IMR-90 (cell line): ENCODE measurements around the gene PRDM2. TPM values are rescaled to one million over a fixed set of nuclear protein-coding genes. Genes with fewer than 3 reads are reported as not detected.
"Not testable (repeated sequence)": the region's sequence is repeated elsewhere in the genome, so short reads cannot be mapped to it uniquely, and the experiment has no call there.

Experiments
- ATAC-seq: fragments of 200-7000 bp; cut with Tn5 transposase; 2 replicates; pipeline ENCODE4 v1.9.1; 2020; ENCODE audit warnings: low read depth, mild to moderate bottlenecking, moderate library complexity
- BruUV-seq: library from RNA; stranded (reverse); fragments of 400-500 nt; replicated peaks from 2 replicates; lab custom pipeline; 2021; lab: Mats Ljungman, UMichigan
- CTCF ChIA-PET: fragments of 300-600 bp; formaldehyde crosslinking; extraction: SDS; loops from one replicate; lab custom pipeline; 2021; ENCODE audit warnings: antibody characterized with exemption; lab: Yijun Ruan, JAX
- POLR2A ChIA-PET: fragments of 300-600 bp; sonication (Branson Sonifier 250); formaldehyde crosslinking; loops from one replicate; lab custom pipeline; 2022; ENCODE audit warnings: antibody characterized with exemption; ENCODE audit not compliant: unreplicated experiment; lab: Charles Lee
- DNase-seq: peaks from one replicate; pipeline ENCODE4 v3.0.0; 2013
- H2AFZ ChIP-seq: replicated peaks from 2 replicates; pipeline ENCODE3; 2013; ENCODE audit warnings: low read length, mild to moderate bottlenecking; ENCODE audit not compliant: poor library complexity
- H2AK5ac ChIP-seq: 2 replicates; pipeline ENCODE4 v1.6.1; 2013; ENCODE audit warnings: low read depth, low read length, inconsistent platforms
- H2AK9ac ChIP-seq: replicated peaks from 2 replicates; pipeline ENCODE3; 2013; ENCODE audit warnings: mild to moderate bottlenecking, low read depth, low read length, moderate library complexity; ENCODE audit not compliant: poor library complexity
- H2BK120ac ChIP-seq: 2 replicates; pipeline ENCODE4 v1.6.1; 2013; ENCODE audit warnings: low read depth, low read length, inconsistent platforms
- H2BK15ac ChIP-seq: 3 replicates; pipeline ENCODE4 v1.6.1; 2013; ENCODE audit warnings: low read depth, low read length, inconsistent platforms
- H2BK20ac ChIP-seq: 2 replicates; pipeline ENCODE4 v1.6.1; 2013; ENCODE audit warnings: low read depth, mild to moderate bottlenecking, inconsistent platforms, low read length, moderate library complexity
- H2BK5ac ChIP-seq: 2 replicates; pipeline ENCODE4 v1.6.1; 2013; ENCODE audit warnings: mild to moderate bottlenecking, low read depth, low read length, inconsistent platforms; ENCODE audit not compliant: poor library complexity, severe bottlenecking
- H3K14ac ChIP-seq: replicated peaks from 2 replicates; pipeline ENCODE4 v1.6.1; 2013; ENCODE audit warnings: low read depth, low read length, inconsistent platforms
- H3K18ac ChIP-seq: 2 replicates; pipeline ENCODE4 v1.6.1; 2013; ENCODE audit warnings: low read depth, low read length, control low read depth
- H3K23ac ChIP-seq: 2 replicates; pipeline ENCODE4 v1.6.1; 2013; ENCODE audit warnings: low read depth, low read length, inconsistent platforms
- H3K27ac ChIP-seq: 2 replicates; pipeline ENCODE4 v1.5.1; 2013; ENCODE audit warnings: mild to moderate bottlenecking, control low read depth, low read length; ENCODE audit not compliant: insufficient read depth
- H3K27me3 ChIP-seq: 2 replicates; pipeline ENCODE4 v1.6.1; 2013; ENCODE audit warnings: low read length; ENCODE audit not compliant: control insufficient read depth, insufficient read depth
- H3K36me3 ChIP-seq: 2 replicates; pipeline ENCODE4 v1.6.1; 2013; ENCODE audit warnings: low read length, mixed read lengths; ENCODE audit not compliant: control insufficient read depth, insufficient read depth
- H3K4ac ChIP-seq: 2 replicates; pipeline ENCODE4 v1.6.1; 2013; ENCODE audit warnings: low read depth, low read length, inconsistent platforms
- H3K4me1 ChIP-seq: 2 replicates; pipeline ENCODE4 v1.6.1; 2013; ENCODE audit warnings: low read length, mixed read lengths; ENCODE audit not compliant: control insufficient read depth, insufficient read depth
- H3K4me2 ChIP-seq: 2 replicates; pipeline ENCODE4 v1.6.1; 2013; ENCODE audit warnings: low read depth, mild to moderate bottlenecking, control low read depth, low read length, moderate library complexity
- H3K4me3 ChIP-seq: 2 replicates; pipeline ENCODE4 v1.5.1; 2013; ENCODE audit warnings: low read depth, mild to moderate bottlenecking, control low read depth, low read length, moderate library complexity; ENCODE audit not compliant: insufficient read depth
- H3K56ac ChIP-seq: 2 replicates; pipeline ENCODE4 v1.6.1; 2013; ENCODE audit warnings: low read length, inconsistent platforms; ENCODE audit not compliant: insufficient read depth; ENCODE audit errors: extremely low read depth
- H3K79me1 ChIP-seq, 2 experiments: 2 replicates each; pipeline ENCODE4 v1.6.1; 2013; ENCODE audit warnings: low read length in 2 of 2, inconsistent platforms in 1 of 2, low read depth in 1 of 2
- H3K9ac ChIP-seq: 2 replicates; pipeline ENCODE4 v1.6.1; 2013; ENCODE audit warnings: low read depth, low read length, control low read depth
- H3K9me1 ChIP-seq: 2 replicates; pipeline ENCODE4 v1.6.1; 2013; ENCODE audit warnings: low read length, inconsistent platforms; ENCODE audit not compliant: insufficient read depth
- H3K9me3 ChIP-seq: 2 replicates; pipeline ENCODE4 v1.6.1; 2013; ENCODE audit warnings: low read length; ENCODE audit not compliant: control insufficient read depth, insufficient read depth
- H4K20me1 ChIP-seq: 2 replicates; pipeline ENCODE4 v1.6.1; 2013; ENCODE audit warnings: low read length, inconsistent platforms; ENCODE audit not compliant: insufficient read depth
- H4K5ac ChIP-seq: 2 replicates; pipeline ENCODE4 v1.6.1; 2013; ENCODE audit warnings: mild to moderate bottlenecking, low read depth, low read length, control low read depth
- H4K8ac ChIP-seq, 2 experiments: 2 replicates each; pipeline ENCODE4 v1.6.1; 2013; ENCODE audit warnings: low read depth in 2 of 2, low read length in 2 of 2, control low read depth in 1 of 2, inconsistent platforms in 1 of 2
- H4K91ac ChIP-seq: 2 replicates; pipeline ENCODE4 v1.6.1; 2013; ENCODE audit warnings: low read depth, low read length, inconsistent platforms; ENCODE audit not compliant: insufficient read depth
- WGBS, 2 experiments: methylation state at CpG; one replicate each; pipeline versions ENCODE4 v1.1.5 to v1.1.7; 2013; ENCODE audit warnings: missing lambda C conversion rate in 2 of 2; ENCODE audit not compliant: insufficient read length in 1 of 2; ENCODE audit errors: extremely low coverage in 2 of 2; 5-methylcytosine and 5-hydroxymethylcytosine counted together
- dilution Hi-C: fragments of 300-500 bp; cut with HindIII; formaldehyde crosslinking; loops from one replicate; pipeline ENCODE4 v1.14.3; 2018; ENCODE audit warnings: low sequenced_read_pairs; ENCODE audit not compliant: unreplicated experiment
- in situ Hi-C: fragments of 300-500 bp; cut with MboI; formaldehyde crosslinking; loops from 3 replicates; pipeline ENCODE4 v1.14.3; 2019; ENCODE audit warnings: low sequenced_read_pairs, inconsistent platforms, mixed read lengths
- intact Hi-C: fragments of 100-400 bp; cut with micrococcal nuclease; formaldehyde crosslinking; loops from 2 replicates; pipeline ENCODE4 v1.10.0; 2022
- polyA plus RNA-seq, 3 experiments: library from polyadenylated mRNA; depleted of rRNA; stranded (reverse); fragments of >200 nt; gene quantifications; 2 replicates each; pipeline ENCODE4 v1.2.3, GENCODE V29; 2012; ENCODE audit warnings: low replicate concordance in 1 of 3
- total RNA-seq: library from RNA; depleted of rRNA; stranded (reverse); fragments of >200 nt; gene quantifications from 2 replicates; pipeline ENCODE4 v1.2.3, GENCODE V29; 2012

The PRDM2 gene
- total and polyA plus RNA-seq, 2 of the 4 experiments (the other 2 are of a cell fraction): 3.4 to 8.9 TPM

DNA sequence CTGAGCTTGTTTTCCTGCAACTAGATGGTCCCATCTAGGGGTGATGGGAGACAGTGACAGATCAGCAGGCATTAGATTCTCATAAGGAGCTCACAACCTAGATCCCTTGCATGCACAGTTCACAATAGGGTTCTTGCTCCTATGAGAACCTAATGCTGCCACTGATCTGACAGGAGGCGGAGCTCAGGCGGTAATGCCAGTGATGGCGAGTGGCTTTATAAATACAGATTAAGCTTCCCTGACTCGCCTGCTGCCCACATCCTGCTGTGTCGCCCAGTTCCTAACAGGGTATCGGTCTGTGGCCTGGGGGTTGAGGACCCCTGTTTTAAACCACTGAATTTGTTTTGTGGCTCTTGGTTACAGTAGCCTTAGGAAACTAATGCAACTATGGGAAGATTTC is 6.9 kb upstream of the PRDM2 start:
- POLR2A ChIA-PET, BruUV-seq, H2BK5ac ChIP-seq, H2AK9ac ChIP-seq, H2BK20ac ChIP-seq, H4K20me1 ChIP-seq, H3K27ac ChIP-seq, ATAC-seq, H3K4ac ChIP-seq, H3K9me3 ChIP-seq, H3K4me2 ChIP-seq, dilution Hi-C loops, H3K4me3 ChIP-seq, H2BK120ac ChIP-seq, CTCF ChIA-PET, H2AK5ac ChIP-seq, H4K8ac ChIP-seq, H2AFZ ChIP-seq, H3K4me1 ChIP-seq, H4K91ac ChIP-seq, H3K9ac ChIP-seq, intact Hi-C loops, H4K5ac ChIP-seq, DNase-seq, H3K79me1 ChIP-seq, H3K18ac ChIP-seq, H3K14ac ChIP-seq, H3K23ac ChIP-seq, H3K36me3 ChIP-seq, H3K9me1 ChIP-seq, H2BK15ac ChIP-seq, H3K56ac ChIP-seq, H3K27me3 ChIP-seq: not testable (repeated sequence)
- in situ Hi-C loops: loop anchor here (10.0 kb wide), 1 partner anchor 112 kb away; no protein-coding TSS in a partner anchor
- WGBS, 2 experiments: no CpG with 5 or more reads among the region's 6 CpGs
